ENCODE measurements around the gene NR1I2.

The NR1I2 gene

DNA sequence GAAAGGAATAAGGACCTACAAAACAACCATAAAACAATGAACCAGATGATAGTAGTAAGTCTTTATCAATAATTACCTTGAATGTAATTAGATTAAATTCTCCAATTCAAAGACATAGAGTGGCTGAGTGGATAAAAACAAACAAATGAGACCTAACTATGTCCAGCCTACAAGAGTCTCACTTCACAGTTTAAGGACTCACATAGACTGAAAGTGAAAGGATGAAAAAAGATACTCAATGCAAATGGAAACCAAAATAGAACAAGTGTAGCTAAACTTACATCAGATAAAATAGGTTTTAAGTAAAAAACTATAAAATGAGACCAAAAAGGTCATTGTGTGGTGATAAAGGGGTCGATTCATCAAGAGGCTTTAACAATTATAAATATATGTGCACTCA lies 21.9 kb upstream of the NR1I2 start:
- no peak overlapping the region for H3K27ac ChIP-seq (ENCODE audit: low read length)
- no peaks in the 10 kb centered on the region for H3K36me3 ChIP-seq (ENCODE audit: control insufficient read depth, insufficient read depth, low read length)
- H3K9me3 ChIP-seq (ENCODE audit: control insufficient read depth, insufficient read depth, low read length) = no peaks in the 10 kb centered on the region
- H3K4me1 ChIP-seq (ENCODE audit: control insufficient read depth, insufficient read depth, low read length) = no peaks in the 10 kb centered on the region
- no peaks in the 10 kb centered on the region for H3K27me3 ChIP-seq (ENCODE audit: control insufficient read depth, insufficient read depth, low read length)
- no peak for DNase-seq (ENCODE audit: low read depth, low spot score)
- no peak overlapping the region for H3K4me3 ChIP-seq (ENCODE audit: low read length)
- no CpG with 5 or more reads among the region's 1 CpG for WGBS (ENCODE audit: insufficient coverage, insufficient read length)

DNA sequence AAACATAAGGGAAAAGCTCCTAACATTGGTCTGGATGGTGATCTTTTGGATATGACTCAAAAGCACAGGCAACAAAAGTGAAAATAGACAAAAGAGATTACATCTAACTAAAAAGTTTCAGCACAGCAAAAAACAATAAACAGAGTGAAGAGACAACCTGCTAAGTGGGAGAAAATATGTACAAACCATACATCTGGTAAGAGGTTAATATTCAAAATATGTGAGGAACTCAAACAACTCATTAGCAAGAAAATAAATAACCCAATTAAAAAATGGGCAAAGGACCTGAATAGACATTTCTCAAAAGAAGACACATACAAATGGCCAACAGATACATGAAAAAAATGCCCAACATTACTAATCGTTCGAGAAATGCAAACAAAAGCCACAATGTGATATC lies 19.0 kb upstream of the NR1I2 start:
- H3K4me3 ChIP-seq (ENCODE audit: low read length) = no peak overlapping the region
- no CpG with 5 or more reads among the region's 2 CpGs for WGBS (ENCODE audit: insufficient coverage, insufficient read length)
- H3K4me1 ChIP-seq (ENCODE audit: control insufficient read depth, insufficient read depth, low read length) = no peaks in the 10 kb centered on the region
- no peaks in the 10 kb centered on the region for H3K27me3 ChIP-seq (ENCODE audit: control insufficient read depth, insufficient read depth, low read length)
- H3K9me3 ChIP-seq (ENCODE audit: control insufficient read depth, insufficient read depth, low read length) = no peaks in the 10 kb centered on the region
- H3K27ac ChIP-seq (ENCODE audit: low read length) = no peak overlapping the region
- no peaks in the 10 kb centered on the region for H3K36me3 ChIP-seq (ENCODE audit: control insufficient read depth, insufficient read depth, low read length)
- no peak for DNase-seq (ENCODE audit: low read depth, low spot score)

DNA sequence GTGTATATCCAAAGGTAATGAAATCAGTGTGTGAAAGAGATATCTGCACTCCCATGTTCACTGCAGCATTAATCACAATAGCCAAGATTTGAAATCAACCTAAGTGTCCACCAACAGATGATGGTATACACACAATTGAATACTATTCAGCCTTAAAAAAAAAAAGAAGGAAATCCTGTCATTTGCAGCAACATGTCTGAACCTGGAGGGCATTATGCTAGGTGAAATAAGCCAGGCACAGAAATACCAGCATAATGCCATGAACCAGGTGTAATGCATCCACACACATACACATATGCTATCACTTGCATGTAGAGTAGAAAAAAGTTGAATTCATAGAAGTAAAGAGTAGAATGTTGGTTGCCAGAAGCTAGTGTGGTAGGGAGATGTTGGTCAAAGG lies 18.4 kb upstream of the NR1I2 start:
- no peak for DNase-seq (ENCODE audit: low read depth, low spot score)
- Histone ChIP-seq H3K27me3 (ENCODE audit: control insufficient read depth, insufficient read depth, low read length) (no peaks in the 10 kb centered on the region), H3K9me3 (ENCODE audit: control insufficient read depth, insufficient read depth, low read length) (no peaks in the 10 kb centered on the region), H3K36me3 (ENCODE audit: control insufficient read depth, insufficient read depth, low read length) (no peaks in the 10 kb centered on the region), H3K27ac (ENCODE audit: low read length) (no peak overlapping the region), H3K4me3 (ENCODE audit: low read length) (no peak overlapping the region), H3K4me1 (ENCODE audit: control insufficient read depth, insufficient read depth, low read length) (no peaks in the 10 kb centered on the region)

DNA sequence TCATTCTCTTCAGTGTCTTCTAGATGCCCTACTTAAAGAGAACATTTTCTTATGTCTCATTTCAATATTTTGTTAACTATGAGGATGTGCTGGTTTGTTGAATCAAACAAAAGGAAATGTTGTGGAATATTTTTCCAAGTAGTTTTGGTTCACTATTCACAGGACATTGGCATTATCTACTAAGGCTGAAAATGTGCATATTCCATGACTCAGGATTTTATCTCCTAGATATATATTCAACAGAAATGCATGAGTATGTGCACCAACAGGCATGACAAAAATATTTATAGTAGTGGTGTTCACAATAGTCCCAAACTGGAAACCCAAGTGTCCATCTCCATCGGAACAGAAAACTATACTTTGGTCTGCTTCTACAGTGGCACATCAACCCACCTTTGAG lies 16.7 kb upstream of the NR1I2 start:
- no peaks in the 10 kb centered on the region for H3K4me1 ChIP-seq (ENCODE audit: control insufficient read depth, insufficient read depth, low read length)
- no peaks in the 10 kb centered on the region for H3K9me3 ChIP-seq (ENCODE audit: control insufficient read depth, insufficient read depth, low read length)
- no peaks in the 10 kb centered on the region for H3K36me3 ChIP-seq (ENCODE audit: control insufficient read depth, insufficient read depth, low read length)
- no peaks in the 10 kb centered on the region for H3K27me3 ChIP-seq (ENCODE audit: control insufficient read depth, insufficient read depth, low read length)
- no peak overlapping the region for H3K4me3 ChIP-seq (ENCODE audit: low read length)
- no CpG with 5 or more reads among the region's 1 CpG for WGBS (ENCODE audit: insufficient coverage, insufficient read length)
- no peak for DNase-seq (ENCODE audit: low read depth, low spot score)
- H3K27ac ChIP-seq (ENCODE audit: low read length) = no peak overlapping the region

DNA sequence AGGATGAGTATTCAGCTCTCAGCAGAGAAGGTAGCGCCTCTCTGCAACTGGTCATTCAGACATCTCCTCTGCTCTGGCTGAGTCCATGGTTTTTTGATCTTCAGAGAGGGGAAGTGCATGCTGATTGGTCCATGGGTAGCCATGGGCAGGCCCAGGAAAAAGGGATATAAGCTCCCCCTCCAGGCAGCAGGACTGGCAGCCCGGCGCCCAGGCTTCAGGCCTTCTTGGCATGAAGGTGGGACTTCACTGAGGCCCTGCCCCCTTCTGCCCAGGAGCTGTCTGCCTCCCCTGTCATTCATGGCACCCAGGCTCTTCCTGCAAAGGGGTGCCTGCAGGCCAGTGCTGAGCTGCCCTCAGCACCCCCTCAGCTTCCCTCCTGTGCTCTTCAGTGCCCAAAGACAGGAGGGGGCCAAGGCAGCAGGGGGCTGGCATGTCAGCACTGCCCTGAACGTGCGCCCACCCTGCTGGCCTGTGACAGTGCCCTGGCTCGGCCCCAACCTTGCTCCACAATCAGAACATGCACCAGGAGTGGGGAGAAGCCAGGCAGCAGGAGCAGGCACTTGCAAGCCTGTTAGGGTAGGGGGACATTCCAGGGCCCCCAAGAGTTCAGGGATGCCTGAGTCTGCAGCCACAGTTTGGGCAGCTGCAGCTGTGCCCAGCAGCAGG lies 13.8 kb upstream of the NR1I2 start:
- Histone ChIP-seq H3K9me3 (ENCODE audit: control insufficient read depth, insufficient read depth, low read length) (no peaks in the 10 kb centered on the region), H3K27me3 (ENCODE audit: control insufficient read depth, insufficient read depth, low read length) (no peaks in the 10 kb centered on the region), H3K27ac (ENCODE audit: low read length) (no peak overlapping the region), H3K4me3 (ENCODE audit: low read length) (no peak overlapping the region), H3K36me3 (ENCODE audit: control insufficient read depth, insufficient read depth, low read length) (no peaks in the 10 kb centered on the region), H3K4me1 (ENCODE audit: control insufficient read depth, insufficient read depth, low read length) (no peaks in the 10 kb centered on the region)
- no CpG with 5 or more reads among the region's 6 CpGs for WGBS (ENCODE audit: insufficient coverage, insufficient read length)
- no peak for DNase-seq (ENCODE audit: low read depth, low spot score)

DNA sequence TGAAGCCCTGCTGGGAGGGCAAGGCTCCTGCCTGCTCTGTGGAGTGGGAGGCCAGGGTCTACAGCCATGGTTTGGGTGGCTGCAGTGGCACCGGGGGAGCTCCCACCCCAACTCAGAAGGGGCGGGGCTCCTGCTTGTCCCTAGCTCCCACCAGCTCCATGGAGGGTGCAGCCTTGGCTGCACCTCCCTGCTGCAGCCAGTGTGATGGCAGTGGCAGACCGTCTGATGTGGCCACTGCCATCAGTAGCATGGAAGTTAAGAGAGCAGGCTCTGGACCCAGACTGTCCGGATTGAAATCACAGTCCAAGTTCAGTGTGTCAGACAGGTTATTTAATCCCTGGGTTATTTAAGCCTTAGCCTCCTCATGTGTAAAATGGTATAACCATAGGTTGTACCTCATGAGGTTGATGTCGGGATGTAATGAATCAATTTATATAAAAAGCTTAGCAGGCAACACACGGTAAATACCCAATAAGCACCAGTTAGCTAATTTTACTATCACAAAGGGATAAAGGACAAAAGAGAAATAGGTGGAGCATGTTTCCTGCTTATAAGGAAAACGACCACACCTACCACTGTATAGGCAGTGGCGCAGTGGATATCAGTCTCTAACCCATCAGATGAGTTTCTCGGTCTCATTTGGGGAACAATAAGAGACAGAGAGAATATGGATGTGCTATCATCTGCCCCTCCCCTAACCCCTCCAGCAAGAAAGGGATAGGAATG lies 13.1 kb upstream of the NR1I2 start:
- no peaks in the 10 kb centered on the region for H3K27me3 ChIP-seq (ENCODE audit: control insufficient read depth, insufficient read depth, low read length)
- H3K36me3 ChIP-seq (ENCODE audit: control insufficient read depth, insufficient read depth, low read length) = no peaks in the 10 kb centered on the region
- H3K4me1 ChIP-seq (ENCODE audit: control insufficient read depth, insufficient read depth, low read length) = no peaks in the 10 kb centered on the region
- no peak overlapping the region for H3K4me3 ChIP-seq (ENCODE audit: low read length)
- no peaks in the 10 kb centered on the region for H3K9me3 ChIP-seq (ENCODE audit: control insufficient read depth, insufficient read depth, low read length)
- WGBS (ENCODE audit: insufficient coverage, insufficient read length) = no CpG with 5 or more reads among the region's 9 CpGs
- DNase-seq (ENCODE audit: low read depth, low spot score) = no peak
- H3K27ac ChIP-seq (ENCODE audit: low read length) = no peak overlapping the region

DNA sequence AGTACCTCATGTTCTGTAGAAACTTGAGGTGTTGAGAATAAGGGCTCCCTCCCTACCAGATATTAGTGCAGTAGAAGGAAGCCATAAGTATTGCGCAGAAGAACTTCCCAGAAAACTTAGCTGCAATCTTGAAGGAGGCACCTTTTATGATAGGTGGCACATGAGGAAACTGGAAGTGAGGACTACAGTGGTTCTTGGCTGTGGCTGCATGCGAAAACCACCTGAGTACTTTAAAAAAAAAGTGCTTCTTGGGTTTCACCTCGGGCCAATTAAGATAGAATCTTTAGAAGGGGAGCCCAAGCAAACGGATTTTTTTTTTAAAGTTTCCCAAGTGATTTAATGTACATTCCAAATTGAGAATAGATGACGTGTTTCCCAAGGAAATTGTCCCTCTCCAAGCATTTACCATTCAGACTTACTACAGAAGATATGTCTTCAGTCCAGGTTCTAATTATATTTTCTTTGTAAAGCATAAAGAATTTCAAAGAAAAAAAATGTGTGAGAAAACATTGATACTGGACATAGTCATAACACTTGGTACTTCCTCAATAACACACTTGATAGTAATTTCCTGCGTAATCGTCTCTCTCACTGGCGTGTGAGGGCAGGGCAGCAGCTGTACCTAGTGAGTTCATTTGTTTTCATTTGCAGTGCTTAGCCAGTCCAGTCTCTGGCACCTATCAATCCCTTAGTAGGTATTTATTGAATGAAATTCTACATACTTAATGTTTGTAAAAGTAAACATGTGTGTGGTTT lies 12.3 kb upstream of the NR1I2 start:
- Histone ChIP-seq H3K4me3 (ENCODE audit: low read length) (no peak overlapping the region), H3K9me3 (ENCODE audit: control insufficient read depth, insufficient read depth, low read length) (no peaks in the 10 kb centered on the region), H3K36me3 (ENCODE audit: control insufficient read depth, insufficient read depth, low read length) (no peaks in the 10 kb centered on the region), H3K4me1 (ENCODE audit: control insufficient read depth, insufficient read depth, low read length) (peaks cover 2% of the 10 kb centered on the region; the same call in 1 of the 2 replicates), H3K27ac (ENCODE audit: low read length) (no peak overlapping the region), H3K27me3 (ENCODE audit: control insufficient read depth, insufficient read depth, low read length) (no peaks in the 10 kb centered on the region)
- DNase-seq (ENCODE audit: low read depth, low spot score) = no peak
- no CpG with 5 or more reads among the region's 8 CpGs for WGBS (ENCODE audit: insufficient coverage, insufficient read length)

DNA sequence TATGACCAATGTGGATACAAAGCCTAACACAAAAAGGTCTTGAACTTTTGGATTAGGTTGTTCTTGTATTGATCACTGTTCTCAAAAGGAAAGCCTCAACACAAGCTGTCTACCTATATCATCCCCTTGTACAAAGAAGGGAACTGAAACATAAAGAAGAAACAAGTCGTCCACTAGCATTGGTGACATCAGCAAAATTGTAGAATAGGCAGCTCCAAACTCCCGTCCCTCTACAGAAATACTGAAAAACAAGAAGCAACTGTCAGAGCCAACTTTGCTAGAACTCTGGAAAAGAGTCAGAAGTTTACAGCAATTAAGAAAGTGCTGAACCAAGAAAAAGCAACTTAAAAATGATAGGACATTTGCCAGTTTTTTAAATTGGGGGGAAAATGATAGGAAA lies 7.5 kb upstream of the NR1I2 start:
- Histone ChIP-seq H3K36me3 (ENCODE audit: control insufficient read depth, insufficient read depth, low read length) (no peaks in the 10 kb centered on the region), H3K4me3 (ENCODE audit: low read length) (no peak overlapping the region), H3K27me3 (ENCODE audit: control insufficient read depth, insufficient read depth, low read length) (no peaks in the 10 kb centered on the region), H3K27ac (ENCODE audit: low read length) (no peak overlapping the region), H3K4me1 (ENCODE audit: control insufficient read depth, insufficient read depth, low read length) (peaks cover 3% of the 10 kb centered on the region; the same call in 1 of the 2 replicates), H3K9me3 (ENCODE audit: control insufficient read depth, insufficient read depth, low read length) (no peaks in the 10 kb centered on the region)
- DNase-seq (ENCODE audit: low read depth, low spot score) = no peak
- no CpG with 5 or more reads among the region's 2 CpGs for WGBS (ENCODE audit: insufficient coverage, insufficient read length)

DNA sequence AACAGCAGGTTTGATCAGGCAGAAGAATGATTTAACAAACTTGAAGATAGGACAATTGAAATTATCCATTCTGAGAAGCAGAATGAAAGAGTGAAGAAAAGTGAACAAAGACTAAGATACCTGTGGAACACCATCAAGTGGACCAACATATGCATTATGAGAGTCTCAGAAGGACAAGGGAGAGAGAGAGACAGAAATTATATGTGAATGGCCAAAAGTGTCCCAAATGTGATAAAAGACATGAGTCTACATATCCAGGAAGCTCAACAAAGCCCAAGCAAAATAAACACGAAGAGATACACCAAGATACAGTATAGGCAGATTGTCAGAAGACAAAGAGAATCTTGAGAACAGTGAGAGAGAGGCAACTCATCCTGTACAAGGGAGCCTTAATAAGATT lies 5.6 kb upstream of the NR1I2 start:
- H3K4me1 ChIP-seq (ENCODE audit: control insufficient read depth, insufficient read depth, low read length) = peaks cover 3% of the 10 kb centered on the region; the same call in 1 of the 2 replicates
- no CpG with 5 or more reads among the region's 1 CpG for WGBS (ENCODE audit: insufficient coverage, insufficient read length)
- no peak overlapping the region for H3K27ac ChIP-seq (ENCODE audit: low read length)
- no peak for DNase-seq (ENCODE audit: low read depth, low spot score)
- H3K27me3 ChIP-seq (ENCODE audit: control insufficient read depth, insufficient read depth, low read length) = no peaks in the 10 kb centered on the region
- H3K4me3 ChIP-seq (ENCODE audit: low read length) = no peak overlapping the region
- no peaks in the 10 kb centered on the region for H3K9me3 ChIP-seq (ENCODE audit: control insufficient read depth, insufficient read depth, low read length)
- H3K36me3 ChIP-seq (ENCODE audit: control insufficient read depth, insufficient read depth, low read length) = no peaks in the 10 kb centered on the region

DNA sequence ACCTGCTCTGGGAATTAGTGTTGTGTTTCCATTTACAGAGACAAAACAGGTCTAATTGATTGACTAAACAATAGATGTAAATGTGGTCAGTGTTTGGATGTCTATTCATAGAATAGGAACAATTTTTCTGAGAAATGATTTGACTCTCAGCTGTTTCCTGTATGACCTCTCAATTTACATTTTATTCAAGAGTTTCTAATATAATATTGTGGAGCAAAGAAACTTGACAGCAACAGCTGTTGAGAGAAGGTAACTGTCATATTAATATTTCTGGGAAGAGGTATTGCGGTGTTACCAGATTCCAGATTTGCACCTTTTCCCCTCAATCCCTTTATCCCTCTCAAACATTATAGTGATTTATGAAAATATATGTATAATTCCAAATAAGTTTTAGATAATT lies 3.7 kb upstream of the NR1I2 start:
- no peaks in the 10 kb centered on the region for H3K36me3 ChIP-seq (ENCODE audit: control insufficient read depth, insufficient read depth, low read length)
- H3K27me3 ChIP-seq (ENCODE audit: control insufficient read depth, insufficient read depth, low read length) = no peaks in the 10 kb centered on the region
- H3K27ac ChIP-seq (ENCODE audit: low read length) = no peak overlapping the region
- no peak overlapping the region for H3K4me3 ChIP-seq (ENCODE audit: low read length)
- H3K9me3 ChIP-seq (ENCODE audit: control insufficient read depth, insufficient read depth, low read length) = no peaks in the 10 kb centered on the region
- no CpG with 5 or more reads among the region's 1 CpG for WGBS (ENCODE audit: insufficient coverage, insufficient read length)
- peaks cover 3% of the 10 kb centered on the region; the same call in 1 of the 2 replicates for H3K4me1 ChIP-seq (ENCODE audit: control insufficient read depth, insufficient read depth, low read length)
- no peak for DNase-seq (ENCODE audit: low read depth, low spot score)
